T-helper 1 cell treated with Interleukin-12 subunit alpha and Interleukin-12 subunit beta and Interleukin-4 antibody, amounts not matched to agents 30 ng/mL and 1 ng/mL, for 36 hours (primary cell): Measurements from ENCODE around the gene UBE3C. TPM values are rescaled to one million over a fixed set of nuclear protein-coding genes. Genes with fewer than 3 reads are reported as not detected.

Source experiments
- intact Hi-C: fragments of 100-400 bp; cut with micrococcal nuclease; formaldehyde crosslinking; loops from one replicate; pipeline ENCODE4 v1.15.1; 2024
- total RNA-seq: library from RNA; stranded (reverse); gene quantifications from 2 replicates; pipeline ENCODE4 v1.2.3, GENCODE V29; 2022

Gene UBE3C
- total RNA-seq, 1 donor from 2014 or later, result 70.2 TPM

DNA sequence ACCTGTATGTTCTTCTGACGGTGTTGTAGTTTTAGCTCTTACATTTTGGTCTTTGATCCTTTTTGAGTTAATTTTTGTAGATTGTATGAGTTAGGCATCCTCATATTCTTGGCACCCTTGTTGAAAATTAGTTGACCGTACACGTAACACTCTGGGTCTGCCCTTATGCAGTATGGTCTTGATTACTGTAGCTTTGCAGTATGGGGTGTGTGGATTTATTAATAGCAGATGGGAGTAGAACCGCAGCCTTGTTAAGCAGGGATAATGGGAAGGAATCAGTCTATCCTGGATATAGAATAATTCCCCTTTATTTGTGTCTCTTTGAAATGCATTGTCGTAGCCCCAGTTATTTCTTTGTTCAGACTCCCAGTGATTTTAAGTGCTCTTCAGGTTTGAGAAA lies 95.5 kb downstream of the UBE3C start:
- intact Hi-C loops, result no loop called here

DNA sequence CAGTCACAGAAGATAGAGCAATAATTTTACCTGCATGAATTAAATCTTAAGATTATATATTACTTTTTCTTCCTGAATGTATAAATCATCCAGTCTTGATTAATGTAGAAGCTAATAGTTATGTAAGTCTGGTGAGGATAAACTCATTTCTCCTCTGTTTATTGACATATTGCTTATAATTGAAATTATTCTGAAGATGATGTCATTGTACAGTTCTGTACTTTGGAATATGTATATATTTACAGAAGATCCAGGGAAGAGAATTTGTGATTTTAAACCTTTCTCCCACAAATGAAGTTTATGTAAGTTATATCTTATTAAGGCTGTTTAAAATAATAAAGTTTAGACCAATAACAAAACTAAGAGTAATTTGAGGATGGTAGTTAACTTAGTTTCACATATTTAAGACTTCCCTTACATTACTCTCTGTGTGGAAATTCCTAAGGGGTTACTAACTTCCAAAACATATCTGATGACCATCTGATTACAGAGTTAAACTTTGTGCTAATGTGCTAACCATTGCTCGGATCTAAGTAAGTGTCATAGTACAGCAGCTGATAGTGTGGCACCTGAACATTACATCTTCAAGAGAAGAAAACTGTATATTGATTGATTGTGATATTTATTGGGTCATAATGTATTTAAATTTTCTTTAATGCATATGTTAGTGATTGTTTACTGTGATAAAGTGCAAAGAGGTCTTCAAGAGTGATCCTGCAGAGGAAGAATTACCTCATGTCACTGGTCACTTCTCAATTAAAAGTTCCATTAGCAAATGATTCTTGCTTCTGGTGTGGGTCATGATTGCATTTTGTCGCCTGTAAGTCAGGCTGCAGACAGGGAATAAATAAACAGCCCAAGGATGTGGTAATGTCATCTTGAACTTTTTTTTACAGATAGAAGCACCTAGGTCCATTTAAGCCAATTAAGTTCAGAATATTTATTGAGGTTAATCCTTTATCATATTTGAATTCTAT lies 96.9 kb downstream of the UBE3C start:
- intact Hi-C loops, result no loop called here

DNA sequence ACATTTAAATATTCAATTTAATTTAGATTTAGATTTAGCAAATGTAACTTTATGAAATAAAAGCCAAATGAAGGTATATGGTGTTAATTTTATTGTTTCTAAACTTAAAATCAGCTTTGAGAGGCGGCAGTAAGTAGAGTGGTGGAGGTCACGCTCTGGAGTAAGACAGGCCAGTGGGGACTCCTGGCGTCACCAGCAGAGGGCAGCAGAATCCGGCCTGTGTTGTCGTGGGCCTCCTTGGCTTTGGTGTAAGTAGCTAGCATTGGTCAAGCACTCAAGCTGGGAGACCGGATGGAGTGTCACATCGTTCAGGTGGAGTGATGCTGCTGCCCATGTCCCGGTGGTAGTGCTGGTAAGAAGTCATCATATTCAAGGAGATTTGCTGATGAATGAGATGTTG lies 99.4 kb downstream of the UBE3C start:
- intact Hi-C loops, result no loop called here

DNA sequence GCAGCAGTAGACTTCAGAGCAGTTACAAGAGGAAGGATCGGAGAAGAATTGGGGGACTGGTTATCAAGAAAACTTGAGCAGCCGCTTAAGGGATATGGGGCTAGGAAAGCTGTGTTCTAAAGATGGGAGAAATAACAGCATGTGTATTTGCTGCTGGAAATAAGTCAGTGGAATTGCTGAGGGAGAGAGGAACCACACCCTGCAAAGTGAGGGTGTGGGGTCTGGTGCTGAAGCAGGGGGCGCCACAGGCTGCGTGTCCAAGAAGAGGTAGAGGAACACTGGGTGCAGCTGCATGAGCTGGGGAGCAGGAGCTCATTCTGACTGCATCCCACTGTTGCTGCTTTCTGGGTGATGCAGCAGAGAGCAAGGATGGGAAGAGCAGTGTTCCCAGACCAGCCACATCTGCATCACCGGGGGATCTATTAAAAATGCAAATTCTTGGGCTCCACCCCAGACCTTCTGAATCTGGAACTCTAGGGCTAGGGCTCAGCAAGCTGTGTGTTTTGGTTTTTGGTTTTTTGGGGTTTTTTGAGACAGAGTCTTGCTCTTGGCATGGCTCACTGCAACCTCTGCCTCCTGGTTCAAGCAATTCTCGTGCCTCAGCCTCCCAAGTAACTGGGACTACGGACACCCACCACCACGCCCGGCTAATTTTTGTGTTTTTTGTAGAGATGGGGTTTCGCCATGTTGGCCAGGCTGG lies 101.0 kb downstream of the UBE3C start:
- intact Hi-C loops, result no loop called here

DNA sequence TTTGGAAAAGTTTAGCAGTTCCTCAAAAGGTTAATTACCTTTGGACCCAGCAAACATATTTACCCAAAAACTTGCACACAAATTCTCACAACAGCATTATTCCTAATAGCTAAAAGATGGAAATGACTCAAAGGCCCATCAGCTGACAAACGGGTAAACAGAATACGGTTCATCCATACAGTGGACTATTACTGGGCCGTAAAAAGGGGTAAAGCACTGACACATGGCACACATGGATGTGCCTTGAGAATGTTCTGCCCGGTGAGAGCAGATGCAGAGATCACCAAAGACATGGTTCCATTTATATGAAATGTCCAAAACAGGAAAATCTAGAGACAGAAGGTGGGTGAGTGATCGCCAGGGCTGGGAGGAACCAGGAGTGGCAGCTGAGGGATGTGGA lies 102.9 kb downstream of the UBE3C start:
- intact Hi-C loops, result no loop called here

DNA sequence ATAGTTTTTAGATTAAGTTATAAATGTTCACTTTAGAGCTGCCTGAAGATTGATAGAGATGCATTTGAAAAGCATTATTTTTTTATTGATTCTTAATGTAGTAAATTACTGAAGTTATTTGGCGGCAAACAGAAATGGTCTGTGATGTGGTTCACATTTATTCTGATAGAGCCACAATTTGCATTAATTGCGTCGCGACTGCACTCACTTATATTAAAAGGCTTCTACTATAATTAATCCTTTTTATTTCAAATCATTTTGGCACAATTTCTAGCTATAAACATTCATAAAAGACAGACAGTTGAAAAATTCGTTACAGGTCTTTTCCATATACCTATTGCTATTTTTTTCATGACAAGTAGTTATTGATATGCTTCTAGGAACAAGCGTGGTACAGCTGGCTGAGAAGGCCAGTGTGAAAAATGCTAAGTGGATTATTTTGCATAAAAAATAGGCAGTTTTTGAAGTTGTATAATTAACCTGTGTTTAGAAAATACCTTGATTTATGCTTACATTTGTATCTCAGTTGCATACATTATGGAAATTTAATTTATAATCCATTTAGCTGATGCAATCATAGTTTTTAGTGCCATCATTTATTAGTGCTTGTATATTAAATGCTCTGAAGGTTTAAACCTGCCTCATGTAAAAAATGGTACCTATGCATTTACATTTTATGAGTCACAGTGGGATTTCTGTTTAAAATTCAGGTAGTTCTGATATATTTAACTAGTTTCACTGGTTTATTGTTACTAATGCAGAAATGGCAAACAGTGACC lies 106.0 kb downstream of the UBE3C start:
- intact Hi-C loops, result no loop called here

DNA sequence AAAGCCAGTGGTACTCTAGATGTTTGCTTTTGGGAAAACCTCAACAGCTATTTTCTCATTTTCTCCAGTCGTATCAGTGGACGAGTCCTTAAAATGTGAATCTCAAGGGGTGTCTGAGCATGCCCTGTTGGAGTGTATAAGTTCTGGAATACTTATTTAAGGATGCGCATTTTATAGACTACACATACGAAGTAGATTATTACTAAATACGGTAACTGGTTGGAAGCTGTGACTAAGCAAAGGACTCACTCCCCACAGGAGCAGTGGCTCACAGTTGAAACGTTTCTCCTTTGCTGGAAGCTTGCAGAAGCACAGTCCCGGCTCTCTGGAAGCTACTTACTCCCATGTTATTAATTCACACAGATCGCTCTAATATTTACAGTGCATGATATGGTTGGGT lies 107.3 kb downstream of the UBE3C start:
- intact Hi-C loops, result no loop called here

DNA sequence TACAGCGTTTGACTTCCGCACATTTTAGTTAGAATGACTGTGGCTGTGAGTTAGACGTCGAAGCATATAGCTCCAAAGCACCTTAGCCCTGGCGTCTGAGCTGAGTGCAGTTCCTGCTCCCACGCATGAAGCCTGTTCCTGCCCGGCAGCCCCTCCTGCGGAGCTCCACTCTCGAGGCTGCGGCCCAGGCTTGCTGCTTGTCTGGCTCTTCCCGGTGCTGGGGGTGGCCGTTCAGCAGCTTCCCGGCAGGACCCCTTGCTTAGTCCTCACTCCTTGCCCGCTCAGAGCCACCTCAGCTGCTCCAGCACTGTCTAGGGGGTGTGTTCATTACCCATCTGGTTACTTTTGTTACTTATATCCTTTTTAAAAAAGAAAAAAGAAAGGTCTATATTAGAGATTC lies 109.9 kb downstream of the UBE3C start:
- intact Hi-C loops, result no loop called here

DNA sequence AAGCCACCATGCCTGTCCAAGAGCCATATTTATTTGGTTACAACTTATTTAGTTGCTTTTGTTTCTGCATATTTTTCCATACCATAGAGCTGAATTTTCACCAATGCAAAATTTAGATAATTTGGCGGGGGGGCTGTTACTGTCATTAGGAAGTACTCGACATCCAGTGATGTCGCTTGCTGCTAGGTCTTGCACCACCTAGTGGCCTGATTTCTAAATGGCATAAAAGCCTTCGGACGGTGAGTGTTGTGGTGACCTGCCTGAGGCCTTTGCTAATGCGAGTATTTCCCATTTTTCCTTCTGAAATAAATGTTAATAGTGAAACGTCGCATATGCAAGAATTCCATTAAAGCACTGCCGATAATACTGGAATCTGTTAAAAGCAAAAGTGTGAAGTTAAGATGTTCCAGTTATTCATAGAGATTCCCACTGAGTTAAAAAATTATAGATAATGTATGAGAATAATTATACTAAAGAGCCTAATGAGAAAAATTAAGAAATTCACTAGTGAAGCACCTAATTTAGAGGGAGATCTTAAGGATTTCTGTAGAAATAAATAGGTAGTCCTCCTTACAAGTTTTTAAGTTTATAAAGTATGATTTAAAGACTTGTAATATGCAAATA lies 112.0 kb downstream of the UBE3C start:
- intact Hi-C loops, result loop anchor here (1.0 to 5.0 kb wide), 4 partner anchors 112 to 341 kb away; partner anchors contain the start of gene UBE3C

DNA sequence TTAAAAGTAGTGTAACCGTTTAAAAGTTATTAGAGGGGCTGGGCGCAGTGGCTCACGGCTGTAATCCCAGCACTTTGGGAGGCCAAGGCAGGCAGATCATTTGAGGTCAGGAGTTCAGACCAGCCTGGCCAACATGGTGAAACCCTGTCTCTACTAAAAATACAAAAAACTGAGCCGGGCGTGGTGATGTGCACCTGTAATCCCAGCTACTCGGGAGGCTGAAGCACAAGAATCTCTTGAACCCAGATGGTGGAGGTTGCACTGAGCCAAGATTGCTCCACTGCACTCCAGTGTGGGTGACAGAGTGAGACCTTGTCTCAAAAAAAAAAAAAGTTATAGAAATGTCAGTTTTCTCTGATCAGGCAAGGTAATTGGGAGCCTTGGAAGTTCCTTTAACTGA lies 113.1 kb downstream of the UBE3C start:
- intact Hi-C loops, result loop anchor here (5.0 kb wide), 1 partner anchor 300 kb away; no protein-coding TSS in a partner anchor

DNA sequence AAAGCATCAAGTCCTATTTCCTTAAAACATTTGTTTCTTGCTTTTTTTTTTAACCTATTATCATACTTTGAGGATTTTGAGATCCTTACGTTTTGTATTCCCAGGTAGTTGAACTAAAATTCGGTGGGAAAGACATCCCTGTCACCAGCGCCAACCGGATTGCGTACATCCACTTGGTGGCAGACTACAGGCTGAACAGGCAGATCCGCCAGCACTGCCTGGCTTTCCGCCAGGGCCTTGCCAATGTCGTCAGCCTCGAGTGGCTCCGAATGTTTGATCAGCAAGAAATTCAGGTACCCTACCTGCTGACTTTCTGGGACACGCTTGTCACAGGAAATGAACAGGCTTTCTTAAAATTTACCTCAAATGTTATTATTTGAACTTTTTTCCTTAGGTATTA lies 115.1 kb downstream of the UBE3C start:
- intact Hi-C loops, result loop anchor here (5.0 kb wide), 1 partner anchor 302 kb away; no protein-coding TSS in a partner anchor

DNA sequence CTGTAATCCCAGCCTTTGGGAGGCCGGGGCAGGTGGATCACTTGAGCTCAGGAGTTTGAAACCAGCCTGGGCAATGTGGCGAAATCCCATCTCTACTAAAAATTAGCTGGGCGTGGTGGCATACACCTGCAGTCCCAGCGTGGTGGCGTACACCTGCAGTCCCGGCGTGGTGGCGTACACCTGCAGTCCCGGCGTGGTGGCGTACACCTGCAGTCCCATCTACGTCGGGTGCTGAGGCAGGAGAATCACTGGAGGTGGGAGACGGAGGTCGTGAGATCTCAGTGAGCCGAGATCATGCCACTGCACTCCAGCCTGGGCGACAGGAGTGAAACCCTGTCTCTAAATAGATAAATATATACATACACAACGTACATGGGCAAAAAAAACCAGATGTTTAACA lies 116.1 kb downstream of the UBE3C start:
- intact Hi-C loops, result loop anchor here (5.0 kb wide), 1 partner anchor 302 kb away; no protein-coding TSS in a partner anchor

DNA sequence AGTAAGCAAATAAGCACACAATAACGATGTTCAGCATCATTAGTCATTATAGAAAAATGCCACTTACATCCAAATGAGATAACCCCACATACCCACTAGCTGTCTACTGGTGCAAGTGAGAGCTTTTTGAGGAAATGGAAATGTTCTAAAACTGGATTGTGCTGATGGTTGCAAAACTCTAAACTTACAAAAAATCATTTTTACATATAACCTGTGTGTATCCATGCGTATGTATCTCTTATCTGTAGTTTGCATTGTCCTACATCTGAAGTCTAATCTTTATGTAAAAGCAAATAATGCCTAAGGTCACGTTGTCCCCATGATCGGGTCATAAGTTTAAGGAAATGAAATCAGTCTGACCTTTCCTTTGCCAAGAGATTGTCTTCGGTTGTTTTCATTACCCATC lies 116.5 kb downstream of the UBE3C start:
- intact Hi-C loops, result no loop called here

DNA sequence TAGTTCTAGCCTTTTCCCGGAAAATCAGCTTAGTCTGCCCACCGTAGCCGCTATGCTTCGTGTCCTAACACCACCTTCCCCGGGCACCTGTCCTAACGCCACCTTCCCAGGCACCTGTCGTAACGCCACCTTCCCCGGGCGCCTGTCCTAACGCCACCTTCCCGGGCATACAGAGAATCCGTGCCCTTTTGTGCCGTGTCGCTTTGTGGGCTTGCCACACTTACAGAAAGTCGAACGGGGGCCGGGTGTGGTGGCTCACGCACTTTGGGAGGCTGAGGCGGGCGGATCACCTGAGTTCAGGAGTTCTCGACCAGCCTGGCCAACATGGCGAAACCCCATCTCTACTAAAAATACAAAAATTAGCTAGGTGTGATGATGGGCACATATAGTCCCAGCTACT lies 124.4 kb downstream of the UBE3C start:
- intact Hi-C loops, result no loop called here

DNA sequence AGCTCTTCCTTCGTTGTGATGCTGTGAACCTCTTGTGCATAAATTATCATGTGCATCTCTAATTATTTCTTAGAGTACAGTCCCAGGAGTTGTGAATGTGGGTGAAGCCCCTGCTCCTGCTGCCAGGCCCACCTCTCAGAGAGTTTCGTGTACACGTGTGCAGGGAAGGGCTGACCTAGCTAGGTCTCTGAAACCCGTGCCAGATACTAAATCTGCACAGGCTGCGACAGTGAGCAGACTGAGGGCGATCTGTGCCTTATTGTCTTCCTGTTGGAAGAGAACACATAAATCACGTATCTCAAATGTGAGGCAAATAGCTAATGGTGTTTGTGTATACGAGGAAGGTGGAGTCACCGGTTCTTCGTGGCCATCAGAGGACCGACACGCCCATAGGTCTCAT lies 126.3 kb downstream of the UBE3C start:
- intact Hi-C loops, result no loop called here

DNA sequence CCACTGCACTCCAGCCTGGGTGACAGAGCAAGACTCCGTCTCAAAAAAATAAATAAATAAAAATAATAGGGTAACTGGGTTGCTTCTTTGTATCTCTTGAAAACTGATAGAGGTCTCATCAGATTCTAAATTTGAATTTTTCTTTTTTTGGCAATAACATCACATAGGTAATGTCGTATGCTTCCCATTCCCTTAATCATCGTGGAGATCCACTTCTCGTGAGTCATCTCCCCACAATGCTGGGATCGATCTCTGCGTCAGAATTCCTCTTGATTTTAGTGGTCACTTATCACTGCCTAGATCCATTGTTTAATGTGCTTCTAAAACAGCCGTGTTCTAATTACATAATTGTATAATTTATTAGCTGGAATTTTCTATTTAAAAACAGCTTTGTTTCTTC lies 127.5 kb downstream of the UBE3C start:
- intact Hi-C loops, result no loop called here

DNA sequence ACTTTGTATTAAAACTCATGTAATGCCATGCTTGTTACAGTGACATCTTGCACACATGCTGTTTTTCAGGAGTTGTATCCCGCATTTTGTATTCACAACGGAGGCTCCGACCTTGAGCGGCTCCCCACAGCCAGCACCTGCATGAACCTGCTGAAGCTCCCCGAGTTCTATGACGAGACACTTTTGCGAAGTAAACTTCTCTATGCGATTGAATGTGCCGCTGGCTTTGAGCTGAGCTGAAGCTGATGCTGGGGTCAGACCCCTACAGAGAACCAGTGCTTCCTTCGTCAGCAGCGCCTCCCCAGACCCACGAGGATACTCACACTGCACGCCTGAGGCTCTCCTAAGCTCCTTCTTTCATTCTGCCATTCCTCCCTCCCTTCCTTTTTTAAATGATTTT lies 128.8 kb downstream of the UBE3C start:
- intact Hi-C loops, result no loop called here

DNA sequence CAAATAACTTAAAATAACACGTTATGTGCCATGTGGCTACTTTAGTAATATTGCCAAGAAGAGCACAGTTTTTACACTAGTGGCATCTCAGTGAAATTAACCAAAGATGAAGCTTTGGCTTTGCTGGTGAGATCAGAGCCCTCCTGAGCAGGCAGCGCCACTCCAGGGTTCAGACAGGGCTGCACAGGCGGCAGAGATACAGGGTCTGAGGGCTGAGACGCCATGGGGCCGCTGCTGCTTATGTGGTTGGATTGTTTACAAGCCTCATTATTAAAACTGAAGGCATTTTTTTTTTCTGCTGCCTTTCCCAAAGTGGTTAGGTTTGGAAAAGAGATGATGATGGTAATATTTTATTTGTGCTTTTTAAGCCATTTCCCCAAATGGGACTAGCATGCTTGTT lies 129.2 kb downstream of the UBE3C start:
- intact Hi-C loops, result no loop called here

DNA sequence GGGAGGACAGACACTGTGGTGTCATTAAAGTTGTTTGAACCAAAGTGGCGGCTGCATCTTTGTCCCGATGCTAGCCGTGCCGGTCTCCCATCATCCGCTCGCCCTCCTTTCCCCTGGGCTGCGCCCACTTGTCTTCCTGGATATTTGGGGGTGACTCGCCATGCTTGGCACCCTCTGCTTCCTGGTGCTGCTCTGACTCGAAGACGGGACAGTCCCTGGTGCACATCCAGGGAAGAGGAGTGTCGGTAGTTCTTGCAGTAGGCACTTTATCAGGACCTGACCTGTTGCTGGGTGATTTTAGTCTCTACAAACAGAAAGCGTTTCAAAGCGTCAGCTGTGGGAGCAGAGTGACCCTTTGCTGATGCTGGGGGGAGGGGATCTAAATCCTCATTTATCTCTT lies 129.8 kb downstream of the UBE3C start:
- intact Hi-C loops, result no loop called here

DNA sequence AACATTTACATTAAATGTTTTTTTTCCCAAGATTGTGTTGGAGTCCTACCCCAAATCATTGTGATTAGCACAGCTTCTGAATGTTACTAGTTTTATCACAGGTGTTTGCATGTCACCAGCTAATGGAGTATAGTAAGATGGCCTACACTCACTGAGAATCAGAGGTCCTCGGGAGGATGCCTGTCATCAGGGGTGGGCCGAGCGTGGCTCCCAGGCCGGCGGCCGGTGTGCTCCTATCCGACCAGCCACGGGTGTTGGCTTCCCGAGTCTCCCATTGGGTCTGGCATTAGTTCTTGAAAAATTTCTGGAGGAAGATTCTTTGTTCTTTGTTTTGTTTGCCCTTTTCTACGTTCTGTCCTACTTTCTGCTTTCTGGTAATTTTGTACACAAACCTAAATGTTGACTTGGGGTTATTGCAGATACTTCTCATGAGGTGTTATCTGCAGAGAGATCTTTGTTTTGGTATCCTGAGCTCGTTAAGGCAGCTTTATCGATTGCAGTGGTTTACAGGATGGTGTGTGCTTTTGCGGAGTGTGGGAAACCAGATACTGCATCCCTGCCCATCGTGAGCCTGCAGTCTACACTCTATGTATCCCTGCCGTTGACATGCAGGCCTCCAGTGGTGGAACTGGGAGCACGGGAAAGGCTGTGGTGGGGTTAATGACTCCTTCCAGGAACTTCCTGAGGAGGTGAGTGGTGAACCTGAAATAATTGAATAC lies 130.8 kb downstream of the UBE3C start:
- intact Hi-C loops, result loop anchor here (10.0 kb wide), 1 partner anchor 1475 kb away; no protein-coding TSS in a partner anchor
